AG04450 (cell line): ENCODE data around the gene ZFP36L1. TPM values are rescaled to one million over a fixed set of nuclear protein-coding genes. Genes with fewer than 3 reads are reported as not detected.

Experiments used
- CTCF ChIA-PET: fragments of 300-600, 350-600 bp; formaldehyde crosslinking; extraction: SDS; loops from one replicate; lab custom pipeline; 2022; ENCODE audit warnings: antibody characterized with exemption, inconsistent platforms; lab: Charles Lee
- POLR2A ChIA-PET: fragments of 350-600 bp; formaldehyde crosslinking; extraction: SDS; loops from one replicate; lab custom pipeline; 2021; ENCODE audit warnings: antibody characterized with exemption, inconsistent platforms; lab: Yijun Ruan, JAX
- DNase-seq: peaks from one replicate; pipeline ENCODE4 v3.0.0-alpha.2; 2011; ENCODE audit warnings: low read depth, low spot score
- H3K27ac ChIP-seq: one replicate; pipeline ENCODE4 v1.5.1; 2012; ENCODE audit warnings: low read depth, low read length, control low read depth
- H3K27me3 ChIP-seq: one replicate; pipeline ENCODE4 v1.6.0; 2012; ENCODE audit warnings: low read length; ENCODE audit not compliant: control insufficient read depth, insufficient read depth
- H3K4me3 ChIP-seq: 2 replicates; pipeline ENCODE4 v1.5.1; 2011; ENCODE audit warnings: mild to moderate bottlenecking, low read depth, low read length, control low read depth
- H3K9me3 ChIP-seq: 2 replicates; pipeline ENCODE4 v1.5.1; 2012; ENCODE audit warnings: low read length; ENCODE audit not compliant: control insufficient read depth, insufficient read depth
- polyA plus RNA-seq: library from polyadenylated mRNA; depleted of rRNA; stranded (reverse); fragments of >200 nt; gene quantifications from 2 replicates; pipeline ENCODE4 v1.2.3, GENCODE V29; 2011
- TF ChIP-seq, protein P1 (sequence below): IDR thresholded peaks from 2 replicates; pipeline ENCODE4 v1.5.1; 2011; ENCODE audit warnings: low read depth, low read length, control low read depth, inconsistent platforms

ZFP36L1 gene
- polyA plus RNA-seq, 1 experiment = 54.4 TPM

DNA sequence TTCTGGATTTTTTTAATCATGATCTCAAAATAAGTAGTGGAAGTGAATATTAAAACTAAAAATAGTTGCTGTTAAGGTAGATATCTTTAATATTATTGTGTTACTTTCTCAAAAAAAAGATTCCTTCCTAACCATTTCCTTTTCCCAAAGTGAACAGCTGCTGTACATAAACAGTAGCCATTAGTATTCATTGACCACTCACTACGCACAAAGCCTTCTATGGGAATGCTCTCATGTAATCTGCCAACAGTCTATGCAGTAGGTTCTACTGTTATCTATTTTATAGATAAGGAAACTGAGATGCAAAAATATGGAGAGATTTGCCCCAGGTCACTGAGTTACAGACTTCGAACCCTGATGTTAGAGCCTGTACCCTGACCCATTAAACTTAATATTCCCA is 32.1 kb downstream of the ZFP36L1 start:
- H3K27ac ChIP-seq = no peak overlapping the region
- H3K9me3 ChIP-seq = no peaks in the 10 kb centered on the region
- ChIA-PET CTCF (interaction anchor here (0.5 kb wide), 1 partner anchor 1087 kb away, joined by 3 read pairs; no protein-coding TSS in a partner anchor), POLR2A (no interaction called here)
- H3K4me3 ChIP-seq = no peak overlapping the region
- H3K27me3 ChIP-seq = no peaks in the 10 kb centered on the region
- no peak for DNase-seq
- TF ChIP-seq, protein P1, sequence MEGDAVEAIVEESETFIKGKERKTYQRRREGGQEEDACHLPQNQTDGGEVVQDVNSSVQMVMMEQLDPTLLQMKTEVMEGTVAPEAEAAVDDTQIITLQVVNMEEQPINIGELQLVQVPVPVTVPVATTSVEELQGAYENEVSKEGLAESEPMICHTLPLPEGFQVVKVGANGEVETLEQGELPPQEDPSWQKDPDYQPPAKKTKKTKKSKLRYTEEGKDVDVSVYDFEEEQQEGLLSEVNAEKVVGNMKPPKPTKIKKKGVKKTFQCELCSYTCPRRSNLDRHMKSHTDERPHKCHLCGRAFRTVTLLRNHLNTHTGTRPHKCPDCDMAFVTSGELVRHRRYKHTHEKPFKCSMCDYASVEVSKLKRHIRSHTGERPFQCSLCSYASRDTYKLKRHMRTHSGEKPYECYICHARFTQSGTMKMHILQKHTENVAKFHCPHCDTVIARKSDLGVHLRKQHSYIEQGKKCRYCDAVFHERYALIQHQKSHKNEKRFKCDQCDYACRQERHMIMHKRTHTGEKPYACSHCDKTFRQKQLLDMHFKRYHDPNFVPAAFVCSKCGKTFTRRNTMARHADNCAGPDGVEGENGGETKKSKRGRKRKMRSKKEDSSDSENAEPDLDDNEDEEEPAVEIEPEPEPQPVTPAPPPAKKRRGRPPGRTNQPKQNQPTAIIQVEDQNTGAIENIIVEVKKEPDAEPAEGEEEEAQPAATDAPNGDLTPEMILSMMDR = no peak

DNA sequence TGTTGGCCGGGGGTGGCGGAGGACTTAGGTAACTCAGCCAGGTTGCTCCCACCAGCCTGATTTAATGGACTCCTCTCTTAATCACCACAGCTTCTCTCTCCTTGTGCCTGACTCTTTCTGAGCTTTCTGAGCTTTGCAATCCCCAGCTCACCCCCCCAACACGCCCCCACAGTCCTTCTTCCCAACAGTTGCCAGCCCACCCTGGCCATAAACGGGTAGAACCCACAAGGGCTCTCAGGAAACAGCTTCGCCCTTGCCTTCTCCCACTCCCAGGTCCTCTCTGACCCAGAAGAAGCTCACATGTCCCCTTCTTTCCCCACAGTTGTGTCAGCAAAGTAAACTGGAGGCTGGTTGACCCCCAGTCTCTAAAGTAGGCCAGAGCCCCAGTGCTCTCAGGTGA is 32.9 kb downstream of the ZFP36L1 start:
- TF ChIP-seq, protein P1 = no peak
- POLR2A ChIA-PET = no interaction called here
- H3K9me3 ChIP-seq = no peaks in the 10 kb centered on the region

DNA sequence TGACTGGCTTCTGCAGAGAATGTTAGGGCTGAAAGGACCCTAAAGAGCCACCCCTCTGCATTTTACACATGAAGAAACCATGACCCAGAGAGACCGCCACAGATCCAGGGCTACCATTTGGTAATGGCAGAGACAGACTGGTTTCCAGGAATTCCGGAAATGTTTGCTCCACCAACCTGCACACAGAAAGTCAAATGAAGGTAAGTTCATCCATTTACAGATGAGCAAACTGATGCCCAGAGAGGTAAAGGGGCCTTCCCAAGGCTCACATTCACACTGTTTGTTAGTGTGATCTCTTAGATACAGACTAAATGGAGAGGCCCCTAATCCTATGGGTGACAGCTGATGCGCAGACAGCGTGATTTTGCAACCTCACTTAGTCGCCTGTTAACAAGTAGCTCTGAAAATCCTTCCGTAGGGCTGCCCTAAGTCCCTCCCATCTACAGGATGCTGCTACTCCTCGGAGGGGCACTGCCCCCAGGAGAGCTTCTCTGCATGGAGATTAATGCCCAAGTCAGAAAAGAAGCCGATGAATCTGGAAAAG is 33.8 kb downstream of the ZFP36L1 start:
- no peak for DNase-seq
- no peaks in the 10 kb centered on the region for H3K27me3 ChIP-seq
- CTCF ChIA-PET = no interaction called here
- no peaks in the 10 kb centered on the region for H3K9me3 ChIP-seq
- TF ChIP-seq, protein P1 = no peak
- no peak overlapping the region for H3K27ac ChIP-seq
- H3K4me3 ChIP-seq = no peak overlapping the region
- POLR2A ChIA-PET = no interaction called here

More for the DNA sequence above, 32.9 kb downstream of the ZFP36L1 start:
- CTCF ChIA-PET = no interaction called here
- Histone ChIP-seq H3K4me3 (no peak overlapping the region), H3K27me3 (no peaks in the 10 kb centered on the region), H3K27ac (no peak overlapping the region)
- DNase-seq = no peak

DNA sequence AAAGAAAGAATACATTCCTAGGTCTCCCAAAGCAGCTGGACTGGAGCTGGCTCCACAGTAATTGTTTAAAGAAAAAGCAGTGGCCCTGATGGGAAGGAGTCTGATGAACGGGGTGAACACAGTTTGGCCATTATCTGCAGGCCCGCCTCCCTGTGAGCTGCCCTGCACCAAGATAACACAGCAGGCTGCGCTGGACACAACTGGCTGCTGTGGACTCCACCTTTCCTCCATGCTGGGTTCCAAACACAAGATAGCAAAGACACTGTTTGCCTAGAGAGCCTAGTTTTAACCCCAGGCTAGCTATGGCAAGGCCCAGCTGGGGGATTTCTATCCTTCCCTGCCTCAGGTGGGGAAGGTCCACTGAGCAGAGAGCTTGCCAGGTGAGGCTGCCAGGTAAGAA is 34.6 kb downstream of the ZFP36L1 start:
- H3K27me3 ChIP-seq = no peaks in the 10 kb centered on the region
- POLR2A ChIA-PET = interaction anchor here (0.7 kb wide), 1 partner anchor 75 kb away, joined by 3 read pairs; no protein-coding TSS in a partner anchor
- TF ChIP-seq, protein P1 = no peak
- no peak overlapping the region for H3K27ac ChIP-seq
- H3K4me3 ChIP-seq = no peak overlapping the region
- H3K9me3 ChIP-seq = no peaks in the 10 kb centered on the region
- no peak for DNase-seq
- CTCF ChIA-PET = no interaction called here

DNA sequence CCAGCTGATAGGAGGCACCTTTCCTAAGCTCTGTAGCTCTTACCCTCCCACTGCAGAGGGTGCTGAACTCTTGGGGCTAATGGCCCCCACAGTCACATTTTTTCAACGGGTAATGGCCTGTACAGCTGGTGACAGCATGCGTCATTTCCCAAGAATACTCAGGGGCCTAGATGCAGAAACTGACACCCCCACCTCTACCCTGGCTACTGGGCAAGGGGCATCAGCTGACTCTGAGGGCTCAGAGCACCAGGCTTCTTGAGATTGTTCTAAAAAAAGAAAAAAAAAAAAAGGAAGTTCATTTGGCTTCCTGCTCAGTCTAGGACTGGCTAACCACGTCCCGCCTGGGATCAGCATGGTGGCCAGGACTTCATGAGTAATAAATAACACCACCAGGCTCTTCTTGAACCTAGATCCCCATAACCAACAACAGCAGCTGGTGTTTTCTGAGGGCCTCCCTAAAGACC is 35.2 kb downstream of the ZFP36L1 start:
- POLR2A ChIA-PET = interaction anchor here (0.7 kb wide), 1 partner anchor 75 kb away, joined by 3 read pairs; no protein-coding TSS in a partner anchor
- no peak for DNase-seq
- Histone ChIP-seq H3K27ac (no peak overlapping the region), H3K4me3 (no peak overlapping the region), H3K9me3 (no peaks in the 10 kb centered on the region), H3K27me3 (no peaks in the 10 kb centered on the region)
- TF ChIP-seq, protein P1 = no peak
- CTCF ChIA-PET = no interaction called here
